ENCODE measurements around the gene CPA4.

DNA sequence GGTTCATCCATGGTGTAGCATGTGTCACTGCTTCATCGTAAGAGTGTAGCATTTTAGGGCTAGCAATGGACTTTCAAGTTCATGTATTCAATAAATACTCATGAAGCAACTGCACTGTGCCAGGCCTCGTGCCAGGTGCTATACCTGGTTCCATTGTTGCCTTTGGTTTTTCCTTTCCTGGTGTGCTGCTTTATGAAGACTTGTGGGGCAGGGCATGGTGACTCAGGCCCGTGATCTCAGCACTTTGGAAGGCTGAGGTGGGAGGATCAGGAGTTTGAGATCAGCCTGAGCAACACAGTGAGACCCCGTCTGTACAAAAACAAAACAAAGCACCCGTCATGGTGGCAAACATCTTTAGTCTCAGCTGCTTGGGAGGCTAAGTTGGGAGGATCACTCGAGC, 2.2 kb upstream of the CPA4 start:
- TF ChIP-seq CTCF (IDR thresholded peaks at IDR 0.05; ENCODE audit: low read depth, low read length) (no peak), MAX (IDR thresholded peaks at IDR 0.05; ENCODE audit: low read depth, low read length) (no peak)
